HG03439 (cell line): ENCODE measurements around the gene IL27RA.

ENCODE experiments used
- ATAC-seq: cut with Tn5 transposase; IDR thresholded peaks from one replicate; pipeline ENCODE4 v1.9.1; 2021; ENCODE audit warnings: mild to moderate bottlenecking, moderate library complexity; ENCODE audit not compliant: unreplicated experiment

Gene IL27RA

DNA sequence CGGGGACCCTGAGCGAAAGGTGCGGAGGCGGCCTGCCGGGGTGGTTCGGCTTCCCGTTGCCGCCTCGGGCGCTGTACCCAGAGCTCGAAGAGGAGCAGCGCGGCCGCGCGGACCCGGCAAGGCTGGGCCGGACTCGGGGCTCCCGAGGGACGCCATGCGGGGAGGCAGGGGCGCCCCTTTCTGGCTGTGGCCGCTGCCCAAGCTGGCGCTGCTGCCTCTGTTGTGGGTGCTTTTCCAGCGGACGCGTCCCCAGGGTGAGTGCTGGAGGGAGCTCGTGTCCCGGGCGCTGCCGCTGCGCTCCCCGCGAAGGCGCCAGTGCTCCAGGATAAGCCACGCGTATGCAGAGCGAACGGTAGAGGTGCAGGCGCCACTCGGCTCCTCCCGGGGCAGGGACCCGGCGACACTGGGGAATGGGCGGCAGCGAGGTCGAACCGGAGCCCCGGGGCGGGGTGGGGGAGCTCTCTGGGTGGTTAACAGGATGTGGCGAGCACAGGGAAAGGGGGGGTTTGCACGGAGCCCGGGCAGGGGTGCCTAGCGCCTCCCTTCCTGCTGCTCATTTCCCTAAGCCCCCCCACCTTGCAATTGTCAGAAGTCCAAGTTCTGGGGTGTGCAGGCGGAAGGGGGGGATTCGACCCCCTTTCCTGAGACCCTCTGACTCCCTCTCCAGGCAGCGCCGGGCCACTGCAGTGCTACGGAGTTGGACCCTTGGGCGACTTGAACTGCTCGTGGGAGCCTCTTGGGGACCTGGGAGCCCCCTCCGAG, at the start of gene IL27RA:
Gene IL27RA, plus strand, starts transcription at position 44 of the 762 bp plus-strand sequence. Its CDS starts 111 bp downstream, at position 155.
- ATAC-seq = peak; percentile 54

DNA sequence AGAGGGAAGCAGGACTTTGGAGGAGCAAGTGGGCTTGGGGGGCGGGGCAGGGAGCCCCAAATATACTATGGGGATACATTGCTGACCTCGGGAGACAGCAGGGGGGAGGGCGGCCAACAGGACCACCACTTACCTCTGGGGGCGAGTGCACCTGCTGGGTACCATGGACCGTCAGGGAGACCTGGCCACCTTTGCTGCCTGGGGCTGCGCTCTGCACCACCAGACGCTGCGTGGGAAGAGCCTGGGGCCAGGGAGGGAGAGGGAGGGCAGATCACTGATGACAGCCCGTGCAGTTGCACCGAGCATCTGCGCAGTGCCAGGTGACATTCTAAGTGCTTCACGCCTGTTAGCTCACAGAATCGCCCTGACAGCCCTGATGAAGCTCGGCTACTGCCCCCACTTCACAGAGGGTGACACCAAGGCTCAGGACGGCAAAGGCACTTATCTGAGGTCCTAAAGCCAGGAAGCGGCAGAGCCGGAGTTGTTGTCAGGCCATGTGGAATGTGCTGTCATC, 49.5 kb upstream of the IL27RA start:
- no peak for ATAC-seq

DNA sequence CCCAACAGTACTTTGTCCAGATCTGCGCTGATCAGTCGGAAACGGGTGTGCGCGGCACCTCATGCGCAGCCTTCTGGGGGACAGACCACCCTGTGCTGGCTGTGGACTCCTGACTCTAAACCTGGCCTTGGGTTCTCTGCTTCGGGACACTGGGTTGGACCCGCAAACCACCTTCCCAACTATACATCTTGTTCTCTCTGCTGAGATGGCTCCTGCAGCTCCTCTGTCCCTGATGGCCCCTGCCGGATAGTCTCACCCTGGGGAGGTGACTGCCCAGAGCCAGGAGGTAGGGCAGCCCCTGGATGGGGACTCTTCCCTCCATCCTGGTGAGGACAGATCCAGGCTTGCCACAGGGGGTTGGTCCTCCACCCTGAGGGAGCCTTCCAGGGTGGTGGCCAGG, 48.8 kb upstream of the IL27RA start:
- ATAC-seq = no peak

DNA sequence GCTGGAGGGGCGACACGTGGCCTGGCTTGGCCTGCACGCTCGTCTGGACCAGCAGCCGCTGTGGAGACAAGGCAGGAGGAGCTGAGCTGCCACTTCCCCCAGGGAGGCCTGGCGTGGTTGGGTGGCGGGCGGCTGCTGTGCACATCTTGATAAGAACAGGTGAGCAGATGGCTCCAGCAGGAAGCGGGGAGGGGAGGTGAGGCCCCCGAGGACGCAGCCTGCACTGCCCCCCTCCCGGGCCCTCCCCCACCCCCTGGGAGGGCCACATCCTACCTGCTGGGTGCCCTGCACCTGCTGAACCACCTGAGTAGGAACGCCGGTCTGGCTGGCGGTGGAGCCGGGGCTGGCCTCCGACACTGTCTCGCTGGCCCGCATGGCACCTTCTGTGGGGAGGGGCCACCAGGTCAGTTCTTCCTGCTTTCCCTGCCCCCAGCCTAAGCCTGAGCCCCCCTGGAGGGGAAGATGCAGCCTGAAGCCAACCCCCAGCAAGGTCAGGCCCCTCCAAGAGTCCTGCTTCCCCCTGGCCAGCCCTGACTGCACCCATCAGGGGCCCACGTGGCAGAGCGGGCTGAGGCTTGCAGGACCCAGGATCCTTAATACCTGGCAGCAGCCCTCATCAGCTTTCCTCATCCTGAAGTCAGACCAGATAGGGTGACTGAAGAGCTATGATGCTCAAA, 48.2 kb upstream of the IL27RA start:
- no peak for ATAC-seq

DNA sequence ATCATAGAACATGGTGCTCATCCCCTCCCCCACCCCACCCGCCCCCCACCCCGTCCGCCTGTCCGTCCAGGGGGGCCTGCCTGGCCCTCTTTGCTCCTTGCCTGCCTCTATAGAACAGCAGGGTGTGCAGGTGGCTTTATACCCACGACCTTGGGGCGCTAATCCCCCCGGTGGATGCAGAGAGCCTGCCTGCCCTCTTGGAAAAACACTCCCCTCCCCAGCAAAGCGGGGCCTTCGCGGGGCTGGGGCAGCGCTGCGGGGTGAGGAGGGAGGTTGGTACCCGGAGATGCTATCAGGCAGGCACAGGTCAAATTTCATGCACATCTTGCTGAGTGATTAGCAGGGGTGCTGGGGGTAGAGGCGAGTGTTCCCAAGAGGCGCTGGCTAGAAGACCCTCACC, 47.4 kb upstream of the IL27RA start:
- ATAC-seq = no peak

GRCh38 chr19:13984875-13985741, 46.5 kb upstream of the IL27RA start:
- no peak for ATAC-seq

GRCh38 chr19:13985771-13986347, 45.7 kb upstream of the IL27RA start:
- peak; percentile 12 for ATAC-seq

GRCh38 chr19:13986348-13986904, 45.1 kb upstream of the IL27RA start:
- peak; percentile 77 for ATAC-seq

DNA sequence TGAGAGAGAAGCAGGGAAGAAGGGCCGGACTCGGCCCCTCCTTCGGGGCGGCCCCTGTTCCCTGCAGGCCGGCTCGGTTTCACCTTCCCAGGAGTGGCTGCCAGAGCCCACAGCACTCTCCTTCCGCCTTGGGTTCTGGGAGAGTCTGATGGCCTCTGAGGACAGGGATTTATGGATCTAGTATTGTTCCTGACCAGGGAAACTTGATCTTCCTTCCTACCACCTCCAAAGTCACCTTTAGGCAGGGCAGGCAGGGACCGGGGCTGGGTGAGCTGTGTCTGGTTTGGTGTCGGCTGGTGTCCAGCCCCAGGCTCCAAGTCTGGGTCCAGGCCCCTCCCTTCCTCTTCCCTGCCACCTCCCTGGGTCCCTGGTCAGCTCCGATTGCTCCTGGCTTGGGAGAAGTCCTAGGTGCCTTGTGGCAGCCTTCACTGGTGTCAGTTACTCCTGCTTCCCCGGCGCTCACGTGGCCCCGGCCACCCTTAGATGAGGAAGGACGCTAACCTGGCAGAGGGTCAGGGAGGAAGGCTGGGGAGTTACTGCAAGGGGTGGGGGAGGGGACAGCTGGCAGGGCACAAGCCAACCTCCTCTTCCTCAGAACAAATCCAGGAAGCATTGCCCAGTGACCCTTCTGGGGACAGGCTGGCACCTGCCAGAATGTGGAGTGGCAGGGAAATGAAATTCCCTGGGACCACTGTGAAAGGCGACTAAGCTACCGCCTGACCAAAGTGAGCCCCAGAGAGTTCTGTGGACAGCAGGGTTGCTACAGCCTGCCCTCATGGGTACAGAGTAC, 44.3 kb upstream of the IL27RA start:
- no peak for ATAC-seq

- no peak for ATAC-seq
These were observed 42.1 kb upstream of the IL27RA start for GRCh38 chr19:13989487-13989886.

GRCh38 chr19:13990085-13990484, 41.5 kb upstream of the IL27RA start:
- ATAC-seq = no peak

DNA sequence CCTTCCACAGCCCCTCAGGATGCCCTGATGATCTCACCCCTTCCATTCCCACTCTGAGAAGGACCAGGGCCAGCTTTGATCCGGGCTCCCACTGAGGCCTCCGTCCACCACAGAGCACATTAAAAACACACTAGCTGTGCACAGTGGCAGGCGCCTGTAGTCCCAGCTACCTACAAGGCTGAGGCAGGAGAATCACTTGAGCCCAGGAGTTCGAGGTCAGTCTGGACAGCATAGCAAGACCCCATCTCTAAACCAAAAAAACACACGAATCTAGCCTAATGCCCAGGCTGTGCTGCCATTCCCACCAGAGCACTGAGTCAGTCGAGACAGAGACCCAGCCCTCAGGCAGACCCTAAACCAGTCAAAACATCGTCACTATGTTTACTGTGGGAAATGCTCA, 39.5 kb upstream of the IL27RA start:
- no peak for ATAC-seq

GRCh38 chr19:13993590-13994300, 37.8 kb upstream of the IL27RA start:
- no peak for ATAC-seq

- no peak for ATAC-seq
These were observed 36.4 kb upstream of the IL27RA start for GRCh38 chr19:13995017-13995728.

DNA sequence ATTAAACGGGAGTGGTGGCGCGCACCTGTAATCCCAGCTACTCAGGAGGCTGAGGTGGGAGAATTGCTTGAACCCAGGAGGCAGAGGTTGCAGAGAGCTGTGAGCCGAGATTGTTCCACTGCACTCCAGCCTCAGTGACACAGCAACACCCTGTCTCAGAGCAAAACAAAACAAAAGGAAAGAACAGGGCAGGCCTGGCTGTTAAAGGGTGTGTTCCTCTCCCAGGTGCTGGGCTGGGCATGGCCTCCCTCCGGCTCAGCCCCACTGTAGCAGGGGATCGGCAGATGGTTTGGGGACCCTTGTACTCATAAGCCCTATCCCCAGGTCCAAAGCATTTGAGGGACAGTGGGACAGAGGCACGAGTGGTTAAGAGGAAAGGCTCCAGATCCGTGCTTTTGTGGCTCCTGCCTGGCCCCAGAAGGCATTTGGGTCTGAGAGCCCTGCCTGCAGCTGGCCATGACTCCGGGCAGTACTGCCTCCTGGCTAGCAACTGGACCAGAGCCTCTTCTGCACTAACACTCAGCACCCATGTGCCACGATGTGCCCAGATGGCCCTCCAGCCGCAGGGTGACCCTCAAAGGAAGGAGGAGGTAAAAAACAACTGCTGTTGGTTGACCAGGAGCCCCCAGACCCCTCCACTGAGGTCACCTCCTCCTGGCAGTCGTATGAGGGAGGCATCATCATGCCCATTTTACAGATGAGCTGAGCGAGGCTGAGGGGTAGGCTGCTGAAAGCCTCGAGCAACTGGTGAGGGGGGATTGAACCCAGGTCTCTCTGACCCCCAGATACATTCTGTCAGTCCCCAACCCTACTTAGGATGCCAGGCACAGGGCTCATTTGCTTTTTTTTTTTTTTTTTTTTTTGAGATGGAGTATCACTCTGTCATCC, 35.4 kb upstream of the IL27RA start:
- no peak for ATAC-seq

DNA sequence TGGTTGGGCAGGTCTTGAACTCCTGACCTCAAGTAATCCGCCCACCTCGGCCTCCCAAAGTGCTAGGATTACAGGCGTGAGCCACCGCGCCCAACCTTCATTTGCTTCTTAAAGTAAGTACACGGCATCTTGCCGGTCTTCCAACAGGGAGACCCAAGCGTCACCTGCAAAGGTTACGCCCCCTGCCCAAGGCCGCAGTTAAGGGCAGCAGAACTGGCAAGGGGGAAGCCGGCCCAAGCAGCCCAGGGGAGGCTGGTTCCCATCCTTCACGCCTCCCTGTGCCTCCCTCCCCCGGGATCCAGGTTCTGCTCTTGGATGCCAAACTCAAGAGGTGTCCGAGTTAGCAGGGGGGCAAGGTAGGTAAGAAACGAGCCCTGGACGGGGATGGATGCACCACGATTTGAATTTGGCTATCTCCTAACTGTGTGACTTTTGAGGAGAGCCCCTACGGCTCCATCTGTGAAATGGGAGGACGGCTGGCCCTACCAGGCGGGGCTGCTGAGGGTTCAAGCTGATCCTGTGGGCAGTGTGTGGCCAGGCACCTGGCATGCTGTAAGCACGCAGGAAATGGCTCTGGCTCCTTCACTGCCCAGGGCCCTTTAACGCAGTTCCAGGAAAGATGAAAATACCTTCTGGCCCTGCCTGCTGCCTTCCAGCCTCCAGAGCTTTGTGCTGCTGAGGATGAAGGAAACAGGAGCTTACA, 34.5 kb upstream of the IL27RA start:
- ATAC-seq = no peak

GRCh38 chr19:13997631-13997962, 34.0 kb upstream of the IL27RA start:
- ATAC-seq = no peak
